Measurements from ENCODE around the gene TSPAN31.

The TSPAN31 gene

GRCh38 chr12:57741844-57742738 lies 2.7 kb upstream of the TSPAN31 start:
- Histone ChIP-seq H3K9ac (no peak overlapping the region), H3K4me3 (ENCODE audit: low read depth, low read length) (no peak overlapping the region), H3K27me3 (ENCODE audit: control insufficient read depth, insufficient read depth, low read length) (no peaks in the 10 kb centered on the region), H3K79me2 (no peaks in the 10 kb centered on the region), H3K4me1 (peaks cover 13% of the 10 kb centered on the region), H3K27ac (peak overlapping the region; percentile 17), H3K4me2 (ENCODE audit: low read length) (no peak overlapping the region), H3K9me3 (ENCODE audit: control insufficient read depth, low read length) (no peaks in the 10 kb centered on the region), H3K36me3 (ENCODE audit: control insufficient read depth, insufficient read depth, low read length) (no peaks in the 10 kb centered on the region), H2AFZ (no peak overlapping the region)
- TF ChIP-seq CTCF (IDR thresholded peaks at IDR 0.05) = no peak

DNA sequence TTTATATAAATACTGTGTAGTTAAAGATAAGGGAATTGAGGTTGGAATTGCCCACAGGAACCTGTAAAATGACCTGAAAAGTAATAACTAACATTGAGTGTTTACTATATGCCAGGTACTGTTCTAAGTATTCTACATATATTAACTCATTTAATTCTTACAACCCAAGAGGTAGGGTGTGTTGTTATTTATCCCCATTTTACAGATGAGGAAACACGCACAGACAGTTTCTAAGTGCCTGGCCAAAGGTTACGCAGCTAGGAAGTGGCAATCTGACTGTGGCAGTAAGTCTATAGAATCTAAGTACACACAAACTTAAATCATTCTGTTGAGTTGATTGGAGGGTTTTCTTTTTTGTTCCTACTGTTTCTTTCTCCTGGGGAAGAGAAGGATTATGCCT lies 1.1 kb upstream of the TSPAN31 start:
- H3K4me2 ChIP-seq (ENCODE audit: low read length) = no peak overlapping the region
- peaks cover 9% of the 10 kb centered on the region for H3K4me1 ChIP-seq
- no peak overlapping the region for H3K4me3 ChIP-seq (ENCODE audit: low read depth, low read length)
- H3K36me3 ChIP-seq (ENCODE audit: control insufficient read depth, insufficient read depth, low read length) = no peaks in the 10 kb centered on the region
- H3K79me2 ChIP-seq = no peaks in the 10 kb centered on the region
- no peak for TF ChIP-seq CTCF (IDR thresholded peaks at IDR 0.05)
- no peaks in the 10 kb centered on the region for H3K27me3 ChIP-seq (ENCODE audit: control insufficient read depth, insufficient read depth, low read length)
- no peak overlapping the region for H3K27ac ChIP-seq
- no peak overlapping the region for H3K9ac ChIP-seq
- H3K9me3 ChIP-seq (ENCODE audit: control insufficient read depth, low read length) = no peaks in the 10 kb centered on the region
- H2AFZ ChIP-seq = peak overlapping the region; percentile 86

- peak overlapping the region; percentile 53 for H3K4me2 ChIP-seq (ENCODE audit: low read length)
- peaks cover 9% of the 10 kb centered on the region for H3K4me1 ChIP-seq
- no peaks in the 10 kb centered on the region for H3K36me3 ChIP-seq (ENCODE audit: control insufficient read depth, insufficient read depth, low read length)
- no peaks in the 10 kb centered on the region for H3K79me2 ChIP-seq
- H3K9ac ChIP-seq = no peak overlapping the region
- no peak for TF ChIP-seq CTCF (IDR thresholded peaks at IDR 0.05)
- H3K27ac ChIP-seq = peak overlapping the region; percentile 96
- H3K4me3 ChIP-seq (ENCODE audit: low read depth, low read length) = peak overlapping the region; percentile 97
- peak overlapping the region; percentile 86 for H2AFZ ChIP-seq
- no peaks in the 10 kb centered on the region for H3K27me3 ChIP-seq (ENCODE audit: control insufficient read depth, insufficient read depth, low read length)
- H3K9me3 ChIP-seq (ENCODE audit: control insufficient read depth, low read length) = no peaks in the 10 kb centered on the region
These were observed 554 bp upstream of the TSPAN31 start for GRCh38 chr12:57744194-57744776.

DNA sequence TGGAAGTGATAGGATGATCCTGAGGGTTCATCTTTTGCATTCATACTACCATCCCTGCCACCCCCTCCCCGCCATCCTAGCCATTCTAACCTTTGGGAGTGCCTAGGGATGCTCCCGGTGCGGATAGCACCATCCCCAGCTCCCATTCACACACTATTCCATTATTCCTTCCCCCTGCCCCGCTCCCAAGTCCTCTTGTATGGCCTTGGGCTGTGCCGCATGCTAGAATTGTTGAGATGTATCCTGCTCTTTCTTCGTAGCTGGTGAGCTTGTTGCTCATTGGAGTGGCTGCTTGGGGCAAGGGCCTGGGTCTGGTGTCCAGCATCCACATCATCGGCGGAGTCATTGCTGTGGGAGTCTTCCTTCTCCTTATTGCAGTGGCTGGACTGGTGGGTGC lies 644 bp downstream of the TSPAN31 start:
- H3K27ac ChIP-seq = peak overlapping the region; percentile 96
- peak overlapping the region; percentile 97 for H3K4me3 ChIP-seq (ENCODE audit: low read depth, low read length)
- peaks cover 9% of the 10 kb centered on the region for H3K4me1 ChIP-seq
- H3K36me3 ChIP-seq (ENCODE audit: control insufficient read depth, insufficient read depth, low read length) = no peaks in the 10 kb centered on the region
- peak overlapping the region; percentile 94 for H3K4me2 ChIP-seq (ENCODE audit: low read length)
- no peak overlapping the region for H3K9ac ChIP-seq
- no peaks in the 10 kb centered on the region for H3K79me2 ChIP-seq
- TF ChIP-seq CTCF (IDR thresholded peaks at IDR 0.05) = no peak
- peak overlapping the region; percentile 86 for H2AFZ ChIP-seq
- H3K9me3 ChIP-seq (ENCODE audit: control insufficient read depth, low read length) = no peaks in the 10 kb centered on the region
- no peaks in the 10 kb centered on the region for H3K27me3 ChIP-seq (ENCODE audit: control insufficient read depth, insufficient read depth, low read length)
